H1 (cell line): Measurements from ENCODE around the gene DDB1. TPM values are rescaled to one million over a fixed set of nuclear protein-coding genes. Genes with fewer than 3 reads are reported as not detected.

Source experiments
- CTCF ChIA-PET: fragments of 300-600 bp; sonication (Branson Sonifier 250); formaldehyde crosslinking; loops from one replicate; lab custom pipeline; 2021; ENCODE audit not compliant: partially characterized antibody; lab: Charles Lee
- POLR2A ChIA-PET: fragments of 300-600 bp; sonication (Branson Sonifier 250); formaldehyde crosslinking; loops from one replicate; lab custom pipeline; 2021; ENCODE audit warnings: inconsistent platforms; ENCODE audit not compliant: partially characterized antibody; lab: Charles Lee
- DNase-seq, 2 experiments: peaks; one replicate each; pipeline versions ENCODE4 v3.0.0 to v3.0.0-alpha.2; 2010 to 2022; ENCODE audit warnings: low spot score in 2 of 2, low read depth in 1 of 2, mixed read lengths in 1 of 2
- FAIRE-seq: peaks from 2 replicates; lab custom pipeline; 2011; peaks lifted over from hg19 to GRCh38; lab: Jason Lieb, UNC
- H2AFZ ChIP-seq: 2 replicates; pipeline ENCODE4 v1.8.1; 2012; ENCODE audit warnings: low read length, inconsistent platforms
- H2AK5ac ChIP-seq: 2 replicates; pipeline ENCODE4 v1.6.1; 2013; ENCODE audit warnings: low read depth, low read length
- H2BK120ac ChIP-seq: replicated peaks from 2 replicates; pipeline ENCODE3; 2013; ENCODE audit warnings: low read depth, low read length, inconsistent platforms
- H2BK12ac ChIP-seq: 2 replicates; pipeline ENCODE4 v1.6.1; 2013; ENCODE audit warnings: low read depth, low read length
- H2BK15ac ChIP-seq: 2 replicates; pipeline ENCODE4 v1.6.1; 2013; ENCODE audit warnings: low read length
- H2BK20ac ChIP-seq: 2 replicates; pipeline ENCODE4 v1.6.1; 2013; ENCODE audit warnings: low read length
- H2BK5ac ChIP-seq: 2 replicates; pipeline ENCODE4 v1.6.1; 2013; ENCODE audit warnings: low read depth, low read length
- H3K14ac ChIP-seq: 2 replicates; pipeline ENCODE4 v1.6.1; 2013; ENCODE audit warnings: inconsistent platforms; ENCODE audit not compliant: insufficient read length
- H3K18ac ChIP-seq: 2 replicates; pipeline ENCODE4 v1.6.1; 2013; ENCODE audit warnings: low read length; ENCODE audit errors: extremely low read depth
- H3K23ac ChIP-seq: 2 replicates; pipeline ENCODE4 v1.6.1; 2013; ENCODE audit warnings: inconsistent platforms; ENCODE audit not compliant: insufficient read length
- H3K23me2 ChIP-seq: 2 replicates; pipeline ENCODE4 v1.6.1; 2013; ENCODE audit warnings: low read depth, low read length
- H3K27ac ChIP-seq: 2 replicates; pipeline ENCODE4 v1.6.1; 2011; ENCODE audit warnings: low read depth, low read length, inconsistent platforms
- H3K27me3 ChIP-seq, 4 experiments: replicated peaks in 1 of 4; 1 replicate in 1 of 4; 2 replicates in 3 of 4; pipeline versions ENCODE4 v1.6.1 to v1.8.1; 2011 to 2013; ENCODE audit warnings: low read length in 3 of 4, mild to moderate bottlenecking in 3 of 4, inconsistent platforms in 2 of 4, mixed read lengths in 2 of 4, moderate library complexity in 1 of 4; ENCODE audit not compliant: control insufficient read depth in 3 of 4, insufficient read depth in 3 of 4; ENCODE audit errors: extremely low read depth in 1 of 4
- H3K36me3 ChIP-seq, 4 experiments: 2 replicates each; pipeline versions ENCODE4 v1.6.1 to v1.8.1; 2011 to 2013; ENCODE audit warnings: mild to moderate bottlenecking in 4 of 4, low read length in 3 of 4, moderate library complexity in 2 of 4, control low read depth in 1 of 4, inconsistent platforms in 1 of 4; ENCODE audit not compliant: insufficient read depth in 4 of 4, control insufficient read depth in 2 of 4
- H3K4ac ChIP-seq: replicated peaks from 2 replicates; pipeline ENCODE3; 2013; ENCODE audit warnings: low read length, low read depth, mixed read lengths, inconsistent platforms; ENCODE audit not compliant: insufficient read length
- H3K4me1 ChIP-seq, 4 experiments: replicated peaks in 1 of 4; 1 replicate in 1 of 4; 2 replicates in 3 of 4; pipeline versions ENCODE4 v1.6.1 to v1.8.1; 2011 to 2013; ENCODE audit warnings: low read length in 3 of 4, inconsistent platforms in 2 of 4, mixed read lengths in 1 of 4; ENCODE audit not compliant: insufficient read depth in 4 of 4, control insufficient read depth in 3 of 4
- H3K4me2 ChIP-seq, 2 experiments: 2 replicates each; pipeline versions ENCODE4 v1.6.1 to v1.8.1; 2011 to 2013; ENCODE audit warnings: low read depth in 2 of 2, low read length in 2 of 2, control low read depth in 1 of 2, inconsistent platforms in 1 of 2, mild to moderate bottlenecking in 1 of 2; ENCODE audit not compliant: insufficient read depth in 1 of 2
- H3K4me3 ChIP-seq, 4 experiments: fragments of 200-600, 300-600 bp in 1 of 4; sonication (generic), shearing (Covaris generic), sonication (Bioruptor Twin) in 1 of 4; 2 replicates each; pipeline versions ENCODE4 v1.5.1 to v1.8.1; 2011 to 2016; ENCODE audit warnings: low read length in 4 of 4, low read depth in 3 of 4, control low read depth in 2 of 4, inconsistent platforms in 2 of 4, mild to moderate bottlenecking in 2 of 4, mixed read lengths in 1 of 4, moderate library complexity in 1 of 4; ENCODE audit not compliant: insufficient read depth in 2 of 4; ENCODE audit errors: extremely low read depth in 1 of 4
- H3K56ac ChIP-seq: replicated peaks from 2 replicates; pipeline ENCODE3; 2013; ENCODE audit warnings: low read depth, mild to moderate bottlenecking, mixed read lengths, low read length, inconsistent platforms; ENCODE audit not compliant: insufficient read length
- H3K79me1 ChIP-seq: 2 replicates; pipeline ENCODE4 v1.6.1; 2013; ENCODE audit warnings: low read depth, low read length, control low read depth
- H3K79me2 ChIP-seq, 2 experiments: 2 replicates each; pipeline versions ENCODE4 v1.6.1 to v1.8.1; 2012 to 2013; ENCODE audit warnings: low read length in 2 of 2, mild to moderate bottlenecking in 2 of 2, inconsistent platforms in 1 of 2; ENCODE audit not compliant: insufficient read depth in 2 of 2, control insufficient read depth in 1 of 2
- H3K9ac ChIP-seq, 4 experiments: replicated peaks in 1 of 4; 1 replicate in 1 of 4; 2 replicates in 3 of 4; pipeline versions ENCODE4 v1.6.1 to v1.8.1; 2011 to 2013; ENCODE audit warnings: low read depth in 3 of 4, low read length in 3 of 4, control low read depth in 2 of 4, mild to moderate bottlenecking in 2 of 4, moderate library complexity in 2 of 4, inconsistent platforms in 1 of 4; ENCODE audit errors: extremely low read depth in 1 of 4
- H3K9me3 ChIP-seq, 2 experiments: 2 replicates each; pipeline versions ENCODE4 v1.6.1 to v1.8.1; 2012 to 2013; ENCODE audit warnings: mild to moderate bottlenecking in 2 of 2, moderate library complexity in 2 of 2, control low read depth in 1 of 2, inconsistent platforms in 1 of 2, low read depth in 1 of 2, low read length in 1 of 2, mixed read lengths in 1 of 2; ENCODE audit not compliant: insufficient read depth in 2 of 2
- H4K20me1 ChIP-seq, 2 experiments: replicated peaks in 1 of 2; 2 replicates each; pipeline versions ENCODE3 to v1.8.1; 2011 to 2013; ENCODE audit warnings: inconsistent platforms in 2 of 2, low read length in 2 of 2, mild to moderate bottlenecking in 1 of 2; ENCODE audit not compliant: insufficient read depth in 2 of 2, control insufficient read depth in 1 of 2
- H4K5ac ChIP-seq: 2 replicates; pipeline ENCODE4 v1.6.1; 2013; ENCODE audit warnings: low read length, low read depth, mixed read lengths, inconsistent platforms; ENCODE audit not compliant: insufficient read length
- H4K8ac ChIP-seq: 2 replicates; pipeline ENCODE4 v1.8.0; 2013; ENCODE audit warnings: mild to moderate bottlenecking, moderate library complexity, low read length, inconsistent platforms; ENCODE audit not compliant: insufficient read depth; ENCODE audit errors: extremely low read depth
- H4K91ac ChIP-seq: replicated peaks from 2 replicates; pipeline ENCODE3; 2013; ENCODE audit warnings: low read length, mixed read lengths, inconsistent platforms; ENCODE audit not compliant: insufficient read length
- EZH2 ChIP-seq: fragments of 200-600 bp; sonication (generic); IDR thresholded peaks from 2 replicates; pipeline ENCODE4 v1.7.1; 2012; ENCODE audit warnings: low read depth, mild to moderate bottlenecking, moderate library complexity, low read length, inconsistent platforms; ENCODE audit not compliant: severe bottlenecking
- WGBS, 2 experiments: shearing (Covaris generic) in 1 of 2; methylation state at CpG; one replicate each; pipeline versions ENCODE4 v1.1.6 to v1.1.7; 2013 to 2015; ENCODE audit warnings: low lambda C conversion rate in 2 of 2, mixed read lengths in 2 of 2, inconsistent platforms in 1 of 2, low coverage in 1 of 2, missing lambda C conversion rate in 1 of 2; ENCODE audit not compliant: insufficient replicate concordance in 2 of 2, insufficient coverage in 1 of 2, insufficient read length in 1 of 2; ENCODE audit errors: extremely low coverage in 1 of 2, missing lambda C conversion rate in 1 of 2; 5-methylcytosine and 5-hydroxymethylcytosine counted together
- polyA plus RNA-seq, 7 experiments: library from polyadenylated mRNA; depleted of rRNA in 3 of 7; stranded (reverse) in 5 of 7; unstranded in 2 of 7; fragments of >200 nt in 5 of 7; fragments of 200-250 nt in 2 of 7; gene quantifications; 1 replicate in 5 of 7; 2 replicates in 1 of 7; 4 replicates in 1 of 7; pipeline versions ENCODE4 v1.2.1 to v1.2.3, GENCODE V29; 2011 to 2013; ENCODE audit warnings: missing spikeins in 2 of 7, mixed read lengths in 2 of 7
- total RNA-seq: library from RNA; stranded (reverse); fragmentation: NEBNext Ultra II Directional; extraction: Animal tissue kit (Norgen Biotek cat#: 25700); gene quantifications from 2 replicates; pipeline ENCODE4 v1.2.1, GENCODE V29; 2021

The DDB1 gene
- total and polyA plus RNA-seq, 2 of the 8 experiments (the other 6 are each of a cell fraction or from before 2014, with no cell fraction given): 275 to 306 TPM

DNA sequence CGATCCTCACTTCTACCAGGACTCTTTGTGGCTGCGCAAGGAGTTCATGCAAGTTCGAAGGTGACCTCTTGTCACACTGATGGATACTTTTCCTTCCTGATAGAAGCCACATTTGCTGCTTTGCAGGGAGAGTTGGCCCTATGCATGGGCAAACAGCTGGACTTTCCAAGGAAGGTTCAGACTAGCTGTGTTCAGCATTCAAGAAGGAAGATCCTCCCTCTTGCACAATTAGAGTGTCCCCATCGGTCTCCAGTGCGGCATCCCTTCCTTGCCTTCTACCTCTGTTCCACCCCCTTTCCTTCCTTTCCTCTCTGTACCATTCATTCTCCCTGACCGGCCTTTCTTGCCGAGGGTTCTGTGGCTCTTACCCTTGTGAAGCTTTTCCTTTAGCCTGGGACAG, 35.7 kb upstream of the DDB1 start:
- H3K79me2 ChIP-seq: peaks cover 0 to 3% of the 10 kb centered on the region in 2 experiments
- no peak overlapping the region for H2BK120ac ChIP-seq
- no peak overlapping the region for H3K18ac ChIP-seq
- no peaks in the 10 kb centered on the region for H3K4me1 ChIP-seq
- no peak overlapping the region for H2BK5ac ChIP-seq
- no peak for FAIRE-seq
- no peaks in the 10 kb centered on the region for H3K23me2 ChIP-seq
- H3K14ac ChIP-seq: no peak overlapping the region
- H2AFZ ChIP-seq: no peak overlapping the region
- POLR2A ChIA-PET: interaction anchor here (1.1 to 39.7 kb wide), 4 partner anchors 2 to 24 kb away, joined by 3 to 1106 read pairs (median 558); partner anchors contain the start of genes CYB561A3, DDB1, TKFC and TMEM138
- no peak overlapping the region for H3K23ac ChIP-seq
- TF ChIP-seq EZH2: no peak
- no peak overlapping the region for H3K27ac ChIP-seq
- H3K27me3 ChIP-seq: no peaks in the 10 kb centered on the region
- H2AK5ac ChIP-seq: no peak overlapping the region
- H3K36me3 ChIP-seq: peaks cover 21 to 80% (median 47%) of the 10 kb centered on the region in 4 experiments
- H4K8ac ChIP-seq: no peak overlapping the region
- no peak overlapping the region for H4K91ac ChIP-seq
- H4K20me1 ChIP-seq: no peaks in the 10 kb centered on the region
- H2BK12ac ChIP-seq: no peak overlapping the region
- CTCF ChIA-PET: interaction anchor here (1.1 to 22.8 kb wide), 5 partner anchors 13 to 115 kb away, joined by 3 to 255 read pairs (median 10); partner anchors contain the start of genes DDB1, TKFC and TMEM216
- no peak overlapping the region for H2BK20ac ChIP-seq
- H3K9ac ChIP-seq: no peak overlapping the region
- 0 out of 2 replicates have a peak, but pooled peaks cover under 1% of the 10 kb centered on the region for H3K79me1 ChIP-seq
- H2BK15ac ChIP-seq: no peak overlapping the region
- 95% methylated on average over 7 of the region's 7 CpGs; no CpG with 5 or more reads in 1 of the 2 experiments for WGBS, 2 experiments
- no peak overlapping the region for H3K56ac ChIP-seq
- peaks cover 9% of the 10 kb centered on the region in 2 experiments for H3K9me3 ChIP-seq
- H4K5ac ChIP-seq: no peak overlapping the region
- DNase-seq: no peak
- no peak overlapping the region for H3K4me2 ChIP-seq
- no peak overlapping the region for H3K4me3 ChIP-seq
- H3K4ac ChIP-seq: no peak overlapping the region
